Measurements from ENCODE around the gene TFEC.
A peak's percentile ranks its signal among the peaks of the same experiment; 100 is the strongest.
"Not testable (repeated sequence)": the region's sequence is repeated elsewhere in the genome, so short reads cannot be mapped to it uniquely, and the experiment has no call there.

TFEC gene

GRCh38 chr7:116052006-116052405 is 21.4 kb upstream of the TFEC start:
- H4K5ac ChIP-seq (ENCODE audit: low read length) = no peak overlapping the region
- H3K9ac ChIP-seq (ENCODE audit: low read length) = no peak overlapping the region
- H3K4me3 ChIP-seq (ENCODE audit: low read length) = no peak overlapping the region
- no peak overlapping the region for H2BK5ac ChIP-seq (ENCODE audit: low read length)
- no peaks in the 10 kb centered on the region for H3K79me2 ChIP-seq (ENCODE audit: control insufficient read depth, insufficient read depth, low read length)
- H3K4me2 ChIP-seq (ENCODE audit: low read length) = no peak overlapping the region
- no peak overlapping the region for H2BK15ac ChIP-seq (replicated peaks; ENCODE audit: low read depth)
- H2BK120ac ChIP-seq (ENCODE audit: low read depth, low read length) = no peak overlapping the region
- H3K56ac ChIP-seq (ENCODE audit: low read length) = no peak overlapping the region
- H3K18ac ChIP-seq (ENCODE audit: low read length) = no peak overlapping the region
- peak; percentile 2 for DNase-seq
- H3K4me1 ChIP-seq (ENCODE audit: control insufficient read depth, low read depth, low read length) = no peaks in the 10 kb centered on the region
- H3K23ac ChIP-seq (ENCODE audit: low read length) = no peak overlapping the region
- H3K27me3 ChIP-seq (ENCODE audit: insufficient read depth, low read length, poor library complexity) = no peaks in the 10 kb centered on the region
- H4K8ac ChIP-seq (ENCODE audit: low read depth, low read length) = no peak overlapping the region
- WGBS (ENCODE audit: extremely low coverage, insufficient coverage, low lambda C conversion rate) = no CpG with 5 or more reads among the region's 2 CpGs
- no peaks in the 10 kb centered on the region for H3K36me3 ChIP-seq (ENCODE audit: control insufficient read depth, insufficient read depth, low read length)
- no peak overlapping the region for H2AK5ac ChIP-seq (ENCODE audit: low read length)
- H3K79me1 ChIP-seq (ENCODE audit: low read length) = no peaks in the 10 kb centered on the region
- H3K27ac ChIP-seq (ENCODE audit: low read depth, low read length) = no peak overlapping the region
- H3K4ac ChIP-seq (ENCODE audit: low read depth, low read length) = no peak overlapping the region

GRCh38 chr7:116047261-116047660 is 16.7 kb upstream of the TFEC start:
- no CpG with 5 or more reads among the region's 6 CpGs for WGBS (ENCODE audit: extremely low coverage, insufficient coverage, low lambda C conversion rate)

GRCh38 chr7:116045532-116045931 is 15.0 kb upstream of the TFEC start:
- no peak overlapping the region for H2BK15ac ChIP-seq (replicated peaks; ENCODE audit: low read depth)
- H2BK5ac ChIP-seq (ENCODE audit: low read length) = no peak overlapping the region
- no peaks in the 10 kb centered on the region for H3K79me1 ChIP-seq (ENCODE audit: low read length)
- DNase-seq = no peak
- H3K79me2 ChIP-seq (ENCODE audit: control insufficient read depth, insufficient read depth, low read length) = no peaks in the 10 kb centered on the region
- no peak overlapping the region for H2BK120ac ChIP-seq (ENCODE audit: low read depth, low read length)
- H3K4me1 ChIP-seq (ENCODE audit: control insufficient read depth, low read depth, low read length) = no peaks in the 10 kb centered on the region
- H4K5ac ChIP-seq (ENCODE audit: low read length) = no peak overlapping the region
- no peak overlapping the region for H3K4ac ChIP-seq (ENCODE audit: low read depth, low read length)
- WGBS (ENCODE audit: extremely low coverage, insufficient coverage, low lambda C conversion rate) = no CpG with 5 or more reads among the region's 6 CpGs
- H3K9ac ChIP-seq (ENCODE audit: low read length) = no peak overlapping the region
- no peak overlapping the region for H3K56ac ChIP-seq (ENCODE audit: low read length)
- H2AK5ac ChIP-seq (ENCODE audit: low read length) = no peak overlapping the region
- no peak overlapping the region for H4K8ac ChIP-seq (ENCODE audit: low read depth, low read length)
- H3K23ac ChIP-seq (ENCODE audit: low read length) = no peak overlapping the region
- H3K18ac ChIP-seq (ENCODE audit: low read length) = no peak overlapping the region
- no peak overlapping the region for H3K4me2 ChIP-seq (ENCODE audit: low read length)
- no peak overlapping the region for H3K27ac ChIP-seq (ENCODE audit: low read depth, low read length)
- no peaks in the 10 kb centered on the region for H3K36me3 ChIP-seq (ENCODE audit: control insufficient read depth, insufficient read depth, low read length)
- no peaks in the 10 kb centered on the region for H3K27me3 ChIP-seq (ENCODE audit: insufficient read depth, low read length, poor library complexity)
- no peak overlapping the region for H3K4me3 ChIP-seq (ENCODE audit: low read length)

More at GRCh38 chr7:116047261-116047660, 16.7 kb upstream of the TFEC start:
- H2AK5ac ChIP-seq (ENCODE audit: low read length); H3K18ac ChIP-seq (ENCODE audit: low read length); H2BK5ac ChIP-seq (ENCODE audit: low read length); H2BK15ac ChIP-seq (replicated peaks; ENCODE audit: low read depth); H3K4me1 ChIP-seq (ENCODE audit: control insufficient read depth, low read depth, low read length); H3K36me3 ChIP-seq (ENCODE audit: control insufficient read depth, insufficient read depth, low read length); H3K4me2 ChIP-seq (ENCODE audit: low read length); H2BK120ac ChIP-seq (ENCODE audit: low read depth, low read length); H3K27me3 ChIP-seq (ENCODE audit: insufficient read depth, low read length, poor library complexity); H3K79me1 ChIP-seq (ENCODE audit: low read length); H3K56ac ChIP-seq (ENCODE audit: low read length); H3K4ac ChIP-seq (ENCODE audit: low read depth, low read length); H4K8ac ChIP-seq (ENCODE audit: low read depth, low read length); DNase-seq; H3K27ac ChIP-seq (ENCODE audit: low read depth, low read length); H3K9ac ChIP-seq (ENCODE audit: low read length); H3K79me2 ChIP-seq (ENCODE audit: control insufficient read depth, insufficient read depth, low read length); H3K23ac ChIP-seq (ENCODE audit: low read length); H4K5ac ChIP-seq (ENCODE audit: low read length); H3K4me3 ChIP-seq (ENCODE audit: low read length): not testable (repeated sequence)

- Histone ChIP-seq H3K79me2 (ENCODE audit: control insufficient read depth, insufficient read depth, low read length) (no peaks in the 10 kb centered on the region), H3K27ac (ENCODE audit: low read depth, low read length) (no peak overlapping the region), H3K36me3 (ENCODE audit: control insufficient read depth, insufficient read depth, low read length) (no peaks in the 10 kb centered on the region), H4K5ac (ENCODE audit: low read length) (no peak overlapping the region), H4K8ac (ENCODE audit: low read depth, low read length) (no peak overlapping the region), H2AK5ac (ENCODE audit: low read length) (no peak overlapping the region), H3K4me2 (ENCODE audit: low read length) (no peak overlapping the region), H3K79me1 (ENCODE audit: low read length) (no peaks in the 10 kb centered on the region), H2BK5ac (ENCODE audit: low read length) (no peak overlapping the region), H3K9ac (ENCODE audit: low read length) (no peak overlapping the region), H3K4ac (ENCODE audit: low read depth, low read length) (no peak overlapping the region), H3K27me3 (ENCODE audit: insufficient read depth, low read length, poor library complexity) (no peaks in the 10 kb centered on the region), H3K4me3 (ENCODE audit: low read length) (no peak overlapping the region), H3K4me1 (ENCODE audit: control insufficient read depth, low read depth, low read length) (no peaks in the 10 kb centered on the region), H3K23ac (ENCODE audit: low read length) (no peak overlapping the region), H3K18ac (ENCODE audit: low read length) (no peak overlapping the region), H3K56ac (ENCODE audit: low read length) (no peak overlapping the region), H2BK15ac (replicated peaks; ENCODE audit: low read depth) (no peak overlapping the region), H2BK120ac (ENCODE audit: low read depth, low read length) (no peak overlapping the region)
- no CpG with 5 or more reads among the region's 4 CpGs for WGBS (ENCODE audit: extremely low coverage, insufficient coverage, low lambda C conversion rate)
- peak; percentile 3 for DNase-seq
Measured at GRCh38 chr7:116041615-116042014, 11.1 kb upstream of the TFEC start.

- WGBS (ENCODE audit: extremely low coverage, insufficient coverage, low lambda C conversion rate) = no CpG with 5 or more reads among the region's 2 CpGs
- Histone ChIP-seq H3K36me3 (ENCODE audit: control insufficient read depth, insufficient read depth, low read length) (no peaks in the 10 kb centered on the region), H3K23ac (ENCODE audit: low read length) (no peak overlapping the region)
Measured at GRCh38 chr7:116037401-116037800, 6.8 kb upstream of the TFEC start.

GRCh38 chr7:116034411-116034810 is 3.8 kb upstream of the TFEC start:
- H4K8ac ChIP-seq (ENCODE audit: low read depth, low read length) = no peak overlapping the region
- no peak overlapping the region for H3K56ac ChIP-seq (ENCODE audit: low read length)
- H3K79me2 ChIP-seq (ENCODE audit: control insufficient read depth, insufficient read depth, low read length) = no peaks in the 10 kb centered on the region
- H3K36me3 ChIP-seq (ENCODE audit: control insufficient read depth, insufficient read depth, low read length) = no peaks in the 10 kb centered on the region
- H4K5ac ChIP-seq (ENCODE audit: low read length) = no peak overlapping the region
- no peak overlapping the region for H2BK15ac ChIP-seq (replicated peaks; ENCODE audit: low read depth)
- no peaks in the 10 kb centered on the region for H3K27me3 ChIP-seq (ENCODE audit: insufficient read depth, low read length, poor library complexity)
- H3K79me1 ChIP-seq (ENCODE audit: low read length) = no peaks in the 10 kb centered on the region
- H3K9ac ChIP-seq (ENCODE audit: low read length) = no peak overlapping the region
- no peak overlapping the region for H3K27ac ChIP-seq (ENCODE audit: low read depth, low read length)
- no peak overlapping the region for H3K4me3 ChIP-seq (ENCODE audit: low read length)
- no peak overlapping the region for H3K4me2 ChIP-seq (ENCODE audit: low read length)
- no peak overlapping the region for H2BK5ac ChIP-seq (ENCODE audit: low read length)
- no peak for DNase-seq
- WGBS (ENCODE audit: extremely low coverage, insufficient coverage, low lambda C conversion rate) = no CpG with 5 or more reads among the region's 3 CpGs
- H2BK120ac ChIP-seq (ENCODE audit: low read depth, low read length) = no peak overlapping the region
- H2AK5ac ChIP-seq (ENCODE audit: low read length) = no peak overlapping the region
- H3K4ac ChIP-seq (ENCODE audit: low read depth, low read length) = no peak overlapping the region
- no peaks in the 10 kb centered on the region for H3K4me1 ChIP-seq (ENCODE audit: control insufficient read depth, low read depth, low read length)
- H3K18ac ChIP-seq (ENCODE audit: low read length) = no peak overlapping the region
- H3K23ac ChIP-seq (ENCODE audit: low read length) = no peak overlapping the region

More at GRCh38 chr7:116037401-116037800, 6.8 kb upstream of the TFEC start:
- no peak overlapping the region for H3K4me2 ChIP-seq (ENCODE audit: low read length)
- DNase-seq = no peak
- no peaks in the 10 kb centered on the region for H3K4me1 ChIP-seq (ENCODE audit: control insufficient read depth, low read depth, low read length)
- H3K4ac ChIP-seq (ENCODE audit: low read depth, low read length) = no peak overlapping the region
- no peak overlapping the region for H3K56ac ChIP-seq (ENCODE audit: low read length)
- no peak overlapping the region for H3K9ac ChIP-seq (ENCODE audit: low read length)
- no peaks in the 10 kb centered on the region for H3K79me1 ChIP-seq (ENCODE audit: low read length)
- no peak overlapping the region for H2BK120ac ChIP-seq (ENCODE audit: low read depth, low read length)
- no peak overlapping the region for H3K27ac ChIP-seq (ENCODE audit: low read depth, low read length)
- no peak overlapping the region for H4K8ac ChIP-seq (ENCODE audit: low read depth, low read length)
- H3K4me3 ChIP-seq (ENCODE audit: low read length) = no peak overlapping the region
- no peak overlapping the region for H3K18ac ChIP-seq (ENCODE audit: low read length)
- H2AK5ac ChIP-seq (ENCODE audit: low read length) = no peak overlapping the region
- no peaks in the 10 kb centered on the region for H3K27me3 ChIP-seq (ENCODE audit: insufficient read depth, low read length, poor library complexity)
- no peak overlapping the region for H2BK15ac ChIP-seq (replicated peaks; ENCODE audit: low read depth)
- no peaks in the 10 kb centered on the region for H3K79me2 ChIP-seq (ENCODE audit: control insufficient read depth, insufficient read depth, low read length)
- no peak overlapping the region for H2BK5ac ChIP-seq (ENCODE audit: low read length)
- H4K5ac ChIP-seq (ENCODE audit: low read length) = no peak overlapping the region
